Activated T-helper 2 cell treated with anti-CD3 and anti-CD28 coated beads, Interferon-gamma antibody, Interleukin-2, Interleukin-4, amounts not matched to agents 10 μg/mL and 5 μg/mL and 100 μg/mL, durations not matched to agents 14 hours and 24 hours and 36 hours (primary cell): ENCODE data around the gene SPON2. TPM values are rescaled to one million over a fixed set of nuclear protein-coding genes. Genes with fewer than 3 reads are reported as not detected.

Experiments used
- DNase-seq: peaks from one replicate; pipeline ENCODE4 v3.0.0; 2021; ENCODE audit warnings: low spot score
- H3K27ac Mint-ChIP-seq: one replicate; pipeline ENCODE4 v1.8.0; 2021; ENCODE audit warnings: mixed read lengths
- H3K27me3 Mint-ChIP-seq: one replicate; pipeline ENCODE4 v1.8.0; 2021; ENCODE audit warnings: low read depth, mixed read lengths
- H3K36me3 Mint-ChIP-seq: one replicate; pipeline ENCODE4 v1.8.0; 2021; ENCODE audit warnings: low read depth, mixed read lengths
- H3K4me1 Mint-ChIP-seq: one replicate; pipeline ENCODE4 v1.8.0; 2021; ENCODE audit warnings: low read depth, mixed read lengths
- H3K4me3 Mint-ChIP-seq: one replicate; pipeline ENCODE4 v1.8.0; 2021; ENCODE audit warnings: low read depth, mild to moderate bottlenecking, moderate library complexity, mixed read lengths
- H3K9me3 Mint-ChIP-seq: one replicate; pipeline ENCODE4 v1.8.0; 2021; ENCODE audit warnings: mixed read lengths
- intact Hi-C: fragments of 100-400 bp; cut with micrococcal nuclease; formaldehyde crosslinking; loops from one replicate; pipeline ENCODE4 v1.15.1; 2023
- total RNA-seq: library from RNA; stranded (reverse); gene quantifications from 2 replicates; pipeline ENCODE4 v1.2.3, GENCODE V29; 2022

The SPON2 gene
- 26.1 and 26.7 TPM in 2 replicates for total RNA-seq

DNA sequence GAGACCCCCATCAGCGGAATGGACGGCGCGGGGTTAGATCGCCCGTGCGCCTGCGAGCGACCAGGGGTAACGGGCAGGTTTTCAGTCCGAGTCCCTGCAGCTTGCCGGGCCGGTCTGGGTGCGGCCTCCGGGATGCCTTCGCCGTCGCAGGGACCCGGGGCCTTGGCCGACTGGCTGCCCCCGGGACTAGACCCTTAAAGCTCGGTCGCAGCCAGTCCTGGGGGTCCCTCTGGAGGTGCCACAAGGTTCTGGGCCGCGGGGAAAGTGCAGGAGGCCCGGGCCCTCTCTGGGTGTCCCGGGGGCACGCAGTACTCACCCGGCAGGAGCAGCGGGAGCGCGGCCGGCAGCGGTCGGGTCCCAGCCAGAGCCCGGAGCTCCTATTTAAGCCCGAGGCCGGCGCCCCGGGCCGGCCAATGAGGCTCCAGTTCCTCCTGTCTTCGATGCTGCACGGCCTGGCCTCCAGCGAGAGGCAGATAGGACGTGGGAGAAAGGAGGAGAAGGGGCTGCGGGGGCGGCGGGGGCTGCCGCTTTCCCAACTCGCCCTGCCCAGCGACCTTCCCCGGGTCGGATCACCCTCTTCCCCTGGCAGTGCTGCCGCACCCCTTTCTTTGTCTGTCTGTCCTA is at the start of gene SPON2:
Gene SPON2 (minus strand): TSS at position 356 of the 624 bp plus-strand sequence.
- intact Hi-C loops = no loop called here
- peaks cover 6% of the 10 kb centered on the region for H3K36me3 Mint-ChIP-seq
- DNase-seq = no peak
- peaks cover 10% of the 10 kb centered on the region for H3K4me1 Mint-ChIP-seq
- H3K4me3 Mint-ChIP-seq = peak within 1 kb of the TSS; percentile 42
- no peaks in the 10 kb centered on the region for H3K9me3 Mint-ChIP-seq
- H3K27ac Mint-ChIP-seq = no peak within 1 kb of the TSS
- peaks cover 24% of the 10 kb centered on the region for H3K27me3 Mint-ChIP-seq

DNA sequence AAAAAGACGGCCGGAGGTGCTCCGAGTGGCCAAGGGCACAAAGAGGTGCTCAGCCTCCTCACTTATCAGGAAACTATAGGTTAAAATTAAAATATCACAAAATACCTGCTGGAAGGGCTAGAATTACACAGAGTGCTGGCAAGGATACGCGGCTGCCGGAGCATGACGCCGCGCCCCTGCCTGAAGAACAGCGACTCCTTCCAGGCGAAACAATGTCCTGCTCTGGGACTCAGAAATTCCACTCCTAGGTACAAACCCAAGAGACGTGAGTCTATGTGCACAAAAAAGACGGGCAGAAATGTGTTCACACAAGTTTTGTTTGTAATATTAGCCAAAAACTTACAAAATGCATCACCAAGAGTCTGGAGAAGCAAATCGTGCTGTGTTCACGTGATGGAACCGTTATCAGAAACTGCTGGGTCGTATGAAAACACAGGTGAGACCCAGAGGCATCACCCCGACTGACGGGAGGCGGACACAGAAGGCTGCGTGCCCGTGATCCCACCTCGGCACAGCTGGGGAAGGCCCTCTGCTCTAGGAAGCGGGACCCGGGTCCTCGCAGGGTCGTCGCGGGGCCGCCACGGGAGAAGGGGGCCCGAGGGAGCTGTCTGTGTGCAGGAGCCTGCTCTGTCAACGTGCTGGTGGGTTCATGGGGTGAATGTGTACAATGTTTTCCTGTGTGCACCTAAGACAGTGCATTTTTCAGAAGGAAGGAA is 48.9 kb upstream of the SPON2 start:
- no peak for DNase-seq
- peaks cover 74% of the 10 kb centered on the region for H3K36me3 Mint-ChIP-seq
- intact Hi-C loops = no loop called here
- no peaks in the 10 kb centered on the region for H3K27me3 Mint-ChIP-seq
- H3K9me3 Mint-ChIP-seq = no peaks in the 10 kb centered on the region
- peaks cover 24% of the 10 kb centered on the region for H3K4me1 Mint-ChIP-seq
- no peak overlapping the region for H3K27ac Mint-ChIP-seq
- no peak overlapping the region for H3K4me3 Mint-ChIP-seq

- H3K36me3 Mint-ChIP-seq = peaks cover 68% of the 10 kb centered on the region
- H3K9me3 Mint-ChIP-seq = no peaks in the 10 kb centered on the region
- intact Hi-C loops = no loop called here
- no peak overlapping the region for H3K4me3 Mint-ChIP-seq
- H3K4me1 Mint-ChIP-seq = peaks cover 24% of the 10 kb centered on the region
- DNase-seq = no peak
- no peaks in the 10 kb centered on the region for H3K27me3 Mint-ChIP-seq
- H3K27ac Mint-ChIP-seq = no peak overlapping the region
Observed at GRCh38 chr4:1220566-1220965, 48.2 kb upstream of the SPON2 start.

GRCh38 chr4:1219566-1219950 is 47.2 kb upstream of the SPON2 start:
- DNase-seq = no peak
- Mint-ChIP-seq H3K9me3 (no peaks in the 10 kb centered on the region), H3K27me3 (no peaks in the 10 kb centered on the region), H3K27ac (peak overlapping the region; percentile 77), H3K36me3 (peaks cover 63% of the 10 kb centered on the region), H3K4me3 (no peak overlapping the region), H3K4me1 (peaks cover 24% of the 10 kb centered on the region)
- intact Hi-C loops = no loop called here

DNA sequence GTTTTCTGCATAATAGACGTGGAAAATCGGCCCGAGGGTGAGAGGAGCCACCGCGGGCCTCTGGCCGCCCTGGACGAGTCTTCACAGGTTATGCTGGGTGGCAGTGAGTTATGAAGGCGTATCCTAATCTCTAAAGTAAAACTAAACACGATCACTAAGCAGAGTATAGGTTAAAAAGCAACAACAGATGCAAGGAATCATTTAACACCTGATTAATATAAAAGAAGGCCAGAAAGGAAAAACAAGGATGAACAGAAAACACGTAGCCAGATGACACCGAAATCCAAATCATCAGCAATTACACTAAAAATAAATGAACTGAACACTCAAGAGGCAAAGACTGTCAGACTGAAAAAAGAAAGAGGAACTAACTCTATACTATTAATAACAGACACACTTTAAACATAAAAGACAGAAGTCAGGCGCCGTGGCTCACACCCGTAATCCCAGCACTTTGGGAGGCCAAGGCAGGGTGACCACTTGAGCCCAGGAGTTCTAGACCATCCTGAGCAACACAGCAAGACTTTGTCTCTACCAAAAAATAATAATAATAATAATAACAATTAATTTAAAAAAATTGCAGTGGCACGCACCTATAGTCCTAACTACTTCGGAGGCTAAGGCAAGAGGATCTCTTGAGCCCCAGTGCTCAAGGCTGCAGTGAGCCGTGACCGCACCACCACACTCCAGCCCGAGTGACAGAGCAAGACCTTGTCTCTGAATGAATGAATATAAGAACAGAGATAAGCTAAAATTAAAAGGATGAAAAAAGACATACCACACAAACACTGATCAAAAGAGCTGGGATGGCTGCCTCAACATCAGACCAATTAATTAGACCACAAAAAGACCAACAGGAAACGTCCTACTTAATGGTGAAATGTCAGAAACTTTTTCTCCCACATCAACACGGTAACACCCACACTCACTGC is 46.5 kb upstream of the SPON2 start:
- intact Hi-C loops = no loop called here

GRCh38 chr4:1217366-1217765 is 45.0 kb upstream of the SPON2 start:
- H3K4me3 Mint-ChIP-seq = peak overlapping the region; percentile 70
- no peaks in the 10 kb centered on the region for H3K27me3 Mint-ChIP-seq

More for the DNA sequence above, 46.5 kb upstream of the SPON2 start:
- Mint-ChIP-seq H3K27ac (peak overlapping the region; percentile 77), H3K9me3 (no peaks in the 10 kb centered on the region), H3K4me3 (no peak overlapping the region), H3K27me3 (no peaks in the 10 kb centered on the region), H3K4me1 (peaks cover 24% of the 10 kb centered on the region), H3K36me3 (peaks cover 56% of the 10 kb centered on the region)
- no peak for DNase-seq

GRCh38 chr4:1216869-1217294 is 44.5 kb upstream of the SPON2 start:
- Mint-ChIP-seq H3K27ac (peak overlapping the region; percentile 81), H3K9me3 (no peaks in the 10 kb centered on the region), H3K36me3 (peaks cover 52% of the 10 kb centered on the region), H3K27me3 (no peaks in the 10 kb centered on the region), H3K4me3 (peak overlapping the region; percentile 70), H3K4me1 (peaks cover 24% of the 10 kb centered on the region)
- DNase-seq = peak; percentile 70
- intact Hi-C loops = loop anchor here (1.0 kb wide), 1 partner anchor 15 kb away; no protein-coding TSS in a partner anchor

More at GRCh38 chr4:1217366-1217765, 45.0 kb upstream of the SPON2 start:
- intact Hi-C loops = loop anchor here (1.0 kb wide), 1 partner anchor 15 kb away; no protein-coding TSS in a partner anchor
- Mint-ChIP-seq H3K9me3 (no peaks in the 10 kb centered on the region), H3K36me3 (peaks cover 52% of the 10 kb centered on the region), H3K27ac (peak overlapping the region; percentile 81), H3K4me1 (peaks cover 24% of the 10 kb centered on the region)
- no peak for DNase-seq

- intact Hi-C loops = no loop called here
- Mint-ChIP-seq H3K27ac (peak overlapping the region; percentile 81), H3K4me3 (peak overlapping the region; percentile 70), H3K4me1 (peaks cover 24% of the 10 kb centered on the region), H3K27me3 (no peaks in the 10 kb centered on the region), H3K9me3 (no peaks in the 10 kb centered on the region), H3K36me3 (peaks cover 51% of the 10 kb centered on the region)
- no peak for DNase-seq
Observed at GRCh38 chr4:1216076-1216614, 43.8 kb upstream of the SPON2 start.

DNA sequence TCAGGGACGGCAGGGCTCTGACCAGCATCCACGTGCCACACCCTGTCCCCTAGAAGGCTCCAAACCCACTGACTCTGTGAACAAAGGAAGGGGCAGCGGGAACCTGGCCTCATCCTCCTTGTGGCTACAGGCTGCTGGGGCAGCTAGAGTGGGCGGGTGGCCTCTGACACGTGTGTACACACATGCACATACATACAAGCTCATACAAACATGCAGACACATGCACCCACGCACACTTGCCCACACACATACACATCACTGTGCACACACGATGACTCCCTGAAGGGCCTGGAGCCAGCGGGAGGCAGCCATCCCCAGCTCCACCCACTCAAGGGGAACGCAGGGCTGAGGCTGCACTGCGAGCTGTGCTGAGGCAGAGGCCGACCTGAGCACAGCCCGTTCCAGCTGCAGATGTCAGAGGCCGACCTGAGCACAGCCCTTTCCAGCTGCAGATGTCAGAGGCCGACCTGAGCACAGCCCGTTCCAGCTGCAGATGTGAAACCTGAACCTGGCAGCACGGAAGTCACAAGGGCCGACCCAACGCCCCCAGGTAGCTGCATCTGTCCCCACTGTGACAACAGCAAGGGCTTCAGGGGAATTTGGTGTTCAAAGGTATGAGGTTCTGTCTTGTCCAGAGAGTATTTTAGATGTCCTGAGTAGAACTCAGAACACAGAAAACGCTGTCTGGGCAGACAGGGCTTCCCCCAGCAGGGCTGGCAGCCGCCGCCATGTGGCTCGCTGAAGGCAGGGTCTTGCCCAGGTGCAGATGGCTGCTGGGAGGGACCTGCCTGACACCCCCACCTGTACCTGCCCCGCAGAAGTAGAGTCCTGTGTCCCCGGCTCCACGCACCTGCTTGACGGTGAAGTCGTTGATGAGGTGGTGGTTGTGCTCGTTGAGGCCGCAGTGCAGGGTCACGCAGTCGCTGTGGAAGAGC is 43.0 kb upstream of the SPON2 start:
- no peak overlapping the region for H3K4me3 Mint-ChIP-seq
- intact Hi-C loops = no loop called here
- peaks cover 24% of the 10 kb centered on the region for H3K4me1 Mint-ChIP-seq

GRCh38 chr4:1214101-1215095 is 42.0 kb upstream of the SPON2 start:
- no peaks in the 10 kb centered on the region for H3K27me3 Mint-ChIP-seq
- H3K27ac Mint-ChIP-seq = no peak overlapping the region
- DNase-seq = no peak
- peaks cover 21% of the 10 kb centered on the region for H3K4me1 Mint-ChIP-seq
- intact Hi-C loops = no loop called here
- peaks cover 37% of the 10 kb centered on the region for H3K36me3 Mint-ChIP-seq
- H3K9me3 Mint-ChIP-seq = no peaks in the 10 kb centered on the region
- no peak overlapping the region for H3K4me3 Mint-ChIP-seq

More for the DNA sequence above, 43.0 kb upstream of the SPON2 start:
- Mint-ChIP-seq H3K27me3 (no peaks in the 10 kb centered on the region), H3K36me3 (peaks cover 44% of the 10 kb centered on the region), H3K27ac (no peak overlapping the region), H3K9me3 (no peaks in the 10 kb centered on the region)
- no peak for DNase-seq
